ENCODE data around the gene KRI1.

- TF ChIP-seq, protein P1, sequence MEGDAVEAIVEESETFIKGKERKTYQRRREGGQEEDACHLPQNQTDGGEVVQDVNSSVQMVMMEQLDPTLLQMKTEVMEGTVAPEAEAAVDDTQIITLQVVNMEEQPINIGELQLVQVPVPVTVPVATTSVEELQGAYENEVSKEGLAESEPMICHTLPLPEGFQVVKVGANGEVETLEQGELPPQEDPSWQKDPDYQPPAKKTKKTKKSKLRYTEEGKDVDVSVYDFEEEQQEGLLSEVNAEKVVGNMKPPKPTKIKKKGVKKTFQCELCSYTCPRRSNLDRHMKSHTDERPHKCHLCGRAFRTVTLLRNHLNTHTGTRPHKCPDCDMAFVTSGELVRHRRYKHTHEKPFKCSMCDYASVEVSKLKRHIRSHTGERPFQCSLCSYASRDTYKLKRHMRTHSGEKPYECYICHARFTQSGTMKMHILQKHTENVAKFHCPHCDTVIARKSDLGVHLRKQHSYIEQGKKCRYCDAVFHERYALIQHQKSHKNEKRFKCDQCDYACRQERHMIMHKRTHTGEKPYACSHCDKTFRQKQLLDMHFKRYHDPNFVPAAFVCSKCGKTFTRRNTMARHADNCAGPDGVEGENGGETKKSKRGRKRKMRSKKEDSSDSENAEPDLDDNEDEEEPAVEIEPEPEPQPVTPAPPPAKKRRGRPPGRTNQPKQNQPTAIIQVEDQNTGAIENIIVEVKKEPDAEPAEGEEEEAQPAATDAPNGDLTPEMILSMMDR (IDR thresholded peaks at IDR 0.05; ENCODE audit: extremely low read depth in 1 of 2, insufficient read depth in 1 of 2, low read depth in 1 of 2, low read length in 2 of 2): no peak
- TF ChIP-seq JUN (IDR thresholded peaks at IDR 0.05; ENCODE audit: borderline replicate concordance, insufficient read depth, insufficient read length, low read depth) (no peak), POLR2AphosphoS5 (IDR thresholded peaks at IDR 0.05; ENCODE audit: insufficient read depth, low read depth, low read length) (peak; percentile 79)
These were observed 22.2 kb downstream of the KRI1 start, which contains the start of gene ATG4D for GRCh38 chr19:10543420-10544241.
